ENCODE results near the gene KANSL2. TPM values are rescaled to one million over a fixed set of nuclear protein-coding genes. Genes with fewer than 3 reads are reported as not detected.

The KANSL2 gene
- total RNA-seq, 1 experiment from 2014 or later = 56.6 TPM

DNA sequence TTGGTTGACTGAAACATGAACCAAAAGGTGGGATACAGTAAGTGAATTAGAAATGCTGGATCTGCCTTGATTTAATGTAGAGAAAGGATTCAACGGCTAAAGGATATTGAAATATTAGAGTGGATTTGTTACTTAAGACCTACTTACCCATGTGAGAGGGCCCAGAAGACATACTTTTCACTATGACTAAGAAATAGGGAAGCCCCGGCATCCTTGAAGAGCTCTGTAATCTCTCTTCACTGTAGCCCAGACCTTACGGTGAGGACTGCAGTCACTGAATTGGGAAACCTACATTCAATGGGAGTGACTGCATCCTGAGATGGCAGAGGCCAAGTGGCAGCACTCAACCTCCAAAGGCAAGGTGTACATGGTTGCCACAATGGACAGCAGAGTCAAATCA is 52.5 kb downstream of the KANSL2 start:
- no peak overlapping the region for H3K4me3 Mint-ChIP-seq
- H2BK20ac ChIP-seq (ENCODE audit: low read depth, low read length, poor library complexity, severe bottlenecking) = no peak overlapping the region
- no peaks in the 10 kb centered on the region for H4K20me1 ChIP-seq (ENCODE audit: control insufficient read depth, insufficient read depth, insufficient read length)
- H3K27me3 ChIP-seq (ENCODE audit: insufficient read depth, low read length) = no peaks in the 10 kb centered on the region
- H3K4me1 ChIP-seq (ENCODE audit: insufficient read depth, low read length) = no peaks in the 10 kb centered on the region
- no peaks in the 10 kb centered on the region for H3K9me3 ChIP-seq (ENCODE audit: control insufficient read depth, low read depth, low read length)
- H2BK120ac ChIP-seq (ENCODE audit: low read depth, low read length, poor library complexity, severe bottlenecking) = no peak overlapping the region
- H2BK5ac ChIP-seq (ENCODE audit: insufficient read length, low read length) = no peak overlapping the region
- no peak overlapping the region for H3K9ac ChIP-seq (ENCODE audit: extremely low read depth, insufficient read length, low read length)
- no peak overlapping the region for H2BK15ac ChIP-seq (ENCODE audit: low read depth, low read length)
- no peak overlapping the region for H3K4me2 ChIP-seq (ENCODE audit: insufficient read depth, insufficient read length, low read length)
- no peaks in the 10 kb centered on the region for H3K36me3 Mint-ChIP-seq (ENCODE audit: insufficient read depth in 1 of 3, low read depth in 3 of 3)
- no CpG with 5 or more reads among the region's 3 CpGs for WGBS (ENCODE audit: extremely low coverage, insufficient read length, low lambda C conversion rate)
- H3K27ac Mint-ChIP-seq = no peak overlapping the region
- H3K79me1 ChIP-seq (ENCODE audit: insufficient read depth, low read depth, low read length, poor library complexity, severe bottlenecking) = no peaks in the 10 kb centered on the region
- H2AFZ ChIP-seq (ENCODE audit: low read length) = no peak overlapping the region
- H3K4me1 Mint-ChIP-seq = 0 out of 4 replicates have a peak, but pooled peaks cover 0 to 2% of the 10 kb centered on the region in 2 experiments
- peaks cover 22% of the 10 kb centered on the region for H3K27me3 Mint-ChIP-seq (ENCODE audit: low read depth)
- no peak overlapping the region for H3T11ph ChIP-seq (ENCODE audit: low read length)
- no peak overlapping the region for H3K27ac ChIP-seq (ENCODE audit: insufficient read length, low read depth, low read length)
- H4K91ac ChIP-seq (ENCODE audit: insufficient read length, low read depth, low read length) = no peak overlapping the region
- no peak overlapping the region for H4K5ac ChIP-seq (ENCODE audit: insufficient read length, low read depth, low read length)
- DNase-seq = no peak
- H3K18ac ChIP-seq (ENCODE audit: insufficient read length, low read depth, low read length) = no peak overlapping the region
- no peak overlapping the region for H3K4ac ChIP-seq (ENCODE audit: low read depth, low read length)
- TF ChIP-seq, protein P1, sequence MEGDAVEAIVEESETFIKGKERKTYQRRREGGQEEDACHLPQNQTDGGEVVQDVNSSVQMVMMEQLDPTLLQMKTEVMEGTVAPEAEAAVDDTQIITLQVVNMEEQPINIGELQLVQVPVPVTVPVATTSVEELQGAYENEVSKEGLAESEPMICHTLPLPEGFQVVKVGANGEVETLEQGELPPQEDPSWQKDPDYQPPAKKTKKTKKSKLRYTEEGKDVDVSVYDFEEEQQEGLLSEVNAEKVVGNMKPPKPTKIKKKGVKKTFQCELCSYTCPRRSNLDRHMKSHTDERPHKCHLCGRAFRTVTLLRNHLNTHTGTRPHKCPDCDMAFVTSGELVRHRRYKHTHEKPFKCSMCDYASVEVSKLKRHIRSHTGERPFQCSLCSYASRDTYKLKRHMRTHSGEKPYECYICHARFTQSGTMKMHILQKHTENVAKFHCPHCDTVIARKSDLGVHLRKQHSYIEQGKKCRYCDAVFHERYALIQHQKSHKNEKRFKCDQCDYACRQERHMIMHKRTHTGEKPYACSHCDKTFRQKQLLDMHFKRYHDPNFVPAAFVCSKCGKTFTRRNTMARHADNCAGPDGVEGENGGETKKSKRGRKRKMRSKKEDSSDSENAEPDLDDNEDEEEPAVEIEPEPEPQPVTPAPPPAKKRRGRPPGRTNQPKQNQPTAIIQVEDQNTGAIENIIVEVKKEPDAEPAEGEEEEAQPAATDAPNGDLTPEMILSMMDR (conservative IDR thresholded peaks at IDR 0.05) = no peak
- H3K9me3 Mint-ChIP-seq = no peaks in the 10 kb centered on the region
- H3K23ac ChIP-seq (ENCODE audit: insufficient read length, low read depth, low read length) = no peak overlapping the region
- no peaks in the 10 kb centered on the region for H3K23me2 ChIP-seq (ENCODE audit: insufficient read length, low read depth, low read length, poor library complexity, severe bottlenecking)
- no peak overlapping the region for H2AK5ac ChIP-seq (ENCODE audit: insufficient read length, low read length)
- H2BK12ac ChIP-seq (ENCODE audit: insufficient read length, low read depth, low read length) = no peak overlapping the region
- H3K14ac ChIP-seq (ENCODE audit: insufficient read depth, low read length) = no peak overlapping the region
- no peak overlapping the region for H4K8ac ChIP-seq (replicated peaks; ENCODE audit: insufficient read length, low read depth, low read length)
- no peaks in the 10 kb centered on the region for H3K79me2 ChIP-seq (ENCODE audit: insufficient read depth, low read length)
- H3K56ac ChIP-seq (ENCODE audit: insufficient read length, low read depth, low read length) = no peak overlapping the region

Data from H9 (cell line).